Colonic mucosa (tissue), 4 donors: ENCODE measurements around the gene FAM107B. TPM values are rescaled to one million over a fixed set of nuclear protein-coding genes. Genes with fewer than 3 reads are reported as not detected.

Source experiments
- DNase-seq: peaks from one replicate; pipeline ENCODE4 v3.0.0-alpha.2; 2020
- H3K27ac ChIP-seq: fragments of 200-600 bp; one replicate; pipeline ENCODE4 v1.8.0; 2021
- H3K27me3 ChIP-seq: fragments of 200-600 bp; one replicate; pipeline ENCODE4 v1.8.0; 2021
- H3K36me3 ChIP-seq: fragments of 200-600 bp; one replicate; pipeline ENCODE4 v1.8.0; 2021
- H3K4me1 ChIP-seq: fragments of 200-600 bp; one replicate; pipeline ENCODE4 v1.8.0; 2021; ENCODE audit warnings: mild to moderate bottlenecking
- H3K4me3 ChIP-seq: fragments of 200-600 bp; one replicate; pipeline ENCODE4 v1.8.0; 2021
- H3K9ac ChIP-seq, 2 donors: one replicate each; pipeline ENCODE4 v1.7.0; 2013; ENCODE audit warnings: control low read depth in 2 of 2, low read depth in 2 of 2, low read length in 2 of 2
- H3K9me3 ChIP-seq: fragments of 200-600 bp; one replicate; pipeline ENCODE4 v1.8.0; 2021
- CTCF ChIP-seq: fragments of 200-600 bp; IDR thresholded peaks from one replicate; pipeline ENCODE4 v1.8.0; 2022; ENCODE audit warnings: antibody characterized with exemption, mild to moderate bottlenecking
- intact Hi-C: fragments of 100-400 bp; cut with DNase I; formaldehyde crosslinking; loops from one replicate; pipeline ENCODE4 v1.14.1; 2022
- total RNA-seq, 2 donors: library from RNA; stranded (reverse); fragmentation: NEBNext Ultra II Directional in 1 of 2; extraction: Animal tissue kit (Norgen Biotek cat#: 25700) in 1 of 2; gene quantifications; one replicate each; pipeline ENCODE4 v1.2.1, GENCODE V29; 2021
- donor health status: healthy.
- donor health status: DM: no; HTN: no; CAD: no.
- donor health status: DM: no; HTN: no; CAD: no.

Gene FAM107B
- total RNA-seq, 2 donors from 2014 or later: 36.3 to 71.5 TPM

- intact Hi-C loops: no loop called here
- Histone ChIP-seq H3K36me3 (no peaks in the 10 kb centered on the region), H3K4me1 (no peaks in the 10 kb centered on the region), H3K9me3 (no peaks in the 10 kb centered on the region), H3K27me3 (no peaks in the 10 kb centered on the region), H3K4me3 (no peak overlapping the region), H3K27ac (no peak overlapping the region), H3K9ac (no peak overlapping the region)
- peak; percentile 28 for DNase-seq
- TF ChIP-seq CTCF: no peak
Measured at GRCh38 chr10:14742815-14743214, 31.9 kb downstream of the FAM107B start.

GRCh38 chr10:14742382-14742781, 32.3 kb downstream of the FAM107B start:
- Histone ChIP-seq H3K4me1 (no peaks in the 10 kb centered on the region), H3K9ac (no peak overlapping the region), H3K36me3 (no peaks in the 10 kb centered on the region), H3K4me3 (no peak overlapping the region), H3K27me3 (no peaks in the 10 kb centered on the region), H3K9me3 (no peaks in the 10 kb centered on the region), H3K27ac (no peak overlapping the region)
- DNase-seq: no peak
- no peak for TF ChIP-seq CTCF
- intact Hi-C loops: no loop called here

GRCh38 chr10:14740684-14741247, 33.9 kb downstream of the FAM107B start:
- Histone ChIP-seq H3K9ac (no peak overlapping the region), H3K4me1 (no peaks in the 10 kb centered on the region), H3K36me3 (no peaks in the 10 kb centered on the region), H3K27ac (no peak overlapping the region), H3K4me3 (no peak overlapping the region), H3K9me3 (no peaks in the 10 kb centered on the region), H3K27me3 (no peaks in the 10 kb centered on the region)
- DNase-seq: peak; percentile 10
- no peak for TF ChIP-seq CTCF
- intact Hi-C loops: no loop called here

- no peak overlapping the region for H3K4me3 ChIP-seq
- intact Hi-C loops: no loop called here
- DNase-seq: no peak
- H3K36me3 ChIP-seq: no peaks in the 10 kb centered on the region
- H3K9ac ChIP-seq: no peak overlapping the region
- H3K4me1 ChIP-seq: no peaks in the 10 kb centered on the region
- no peak for TF ChIP-seq CTCF
- H3K27ac ChIP-seq: no peak overlapping the region
- H3K9me3 ChIP-seq: no peaks in the 10 kb centered on the region
- H3K27me3 ChIP-seq: no peaks in the 10 kb centered on the region
Measured at GRCh38 chr10:14737808-14738545, 36.7 kb downstream of the FAM107B start.

- no peaks in the 10 kb centered on the region for H3K27me3 ChIP-seq
- H3K36me3 ChIP-seq: no peaks in the 10 kb centered on the region
- DNase-seq: no peak
- H3K9me3 ChIP-seq: no peaks in the 10 kb centered on the region
- H3K9ac ChIP-seq: no peak overlapping the region
- H3K4me1 ChIP-seq: no peaks in the 10 kb centered on the region
- no peak for TF ChIP-seq CTCF
- no peak overlapping the region for H3K27ac ChIP-seq
- H3K4me3 ChIP-seq: no peak overlapping the region
- intact Hi-C loops: no loop called here
Measured at GRCh38 chr10:14736600-14737081, 38.1 kb downstream of the FAM107B start.
